OCI-LY3 (cell line): ENCODE data around the gene RAC3.

Experiments
- EZH2phosphoT487 ChIP-seq: fragments of 200-600 bp; shearing (Covaris generic); IDR thresholded peaks from 2 replicates; pipeline ENCODE4 v1.6.1; 2018; ENCODE audit warnings: antibody characterized with exemption, mixed run types, low read depth
- TF ChIP-seq, protein P1 (sequence below): fragments of 200-600, 300-600 bp; sonication (generic); IDR thresholded peaks from 2 replicates; pipeline ENCODE4 v1.5.1; 2014; ENCODE audit warnings: antibody characterized with exemption, low read length, low read depth

DNA sequence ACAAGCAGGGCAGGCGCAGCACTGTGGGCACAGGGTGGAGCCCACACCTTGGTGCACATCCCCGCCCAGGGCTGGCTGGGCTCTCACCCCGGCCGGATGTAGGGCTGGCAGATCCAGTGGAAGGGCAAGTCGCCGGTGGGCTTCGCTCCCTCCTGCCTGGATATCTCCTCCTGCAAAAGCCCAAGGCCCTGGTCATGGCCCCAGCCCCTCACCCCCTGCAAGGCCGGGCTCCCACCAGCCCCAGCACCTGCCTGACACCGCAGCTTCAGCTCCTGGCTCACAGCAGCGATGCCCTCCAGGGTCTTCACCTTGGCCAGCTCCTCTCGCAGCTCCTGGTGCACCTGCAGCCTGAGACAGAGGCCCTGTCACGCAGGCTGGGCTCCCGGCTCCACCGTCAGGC lies 29.1 kb downstream of the RAC3 start:
- TF ChIP-seq, protein P1, sequence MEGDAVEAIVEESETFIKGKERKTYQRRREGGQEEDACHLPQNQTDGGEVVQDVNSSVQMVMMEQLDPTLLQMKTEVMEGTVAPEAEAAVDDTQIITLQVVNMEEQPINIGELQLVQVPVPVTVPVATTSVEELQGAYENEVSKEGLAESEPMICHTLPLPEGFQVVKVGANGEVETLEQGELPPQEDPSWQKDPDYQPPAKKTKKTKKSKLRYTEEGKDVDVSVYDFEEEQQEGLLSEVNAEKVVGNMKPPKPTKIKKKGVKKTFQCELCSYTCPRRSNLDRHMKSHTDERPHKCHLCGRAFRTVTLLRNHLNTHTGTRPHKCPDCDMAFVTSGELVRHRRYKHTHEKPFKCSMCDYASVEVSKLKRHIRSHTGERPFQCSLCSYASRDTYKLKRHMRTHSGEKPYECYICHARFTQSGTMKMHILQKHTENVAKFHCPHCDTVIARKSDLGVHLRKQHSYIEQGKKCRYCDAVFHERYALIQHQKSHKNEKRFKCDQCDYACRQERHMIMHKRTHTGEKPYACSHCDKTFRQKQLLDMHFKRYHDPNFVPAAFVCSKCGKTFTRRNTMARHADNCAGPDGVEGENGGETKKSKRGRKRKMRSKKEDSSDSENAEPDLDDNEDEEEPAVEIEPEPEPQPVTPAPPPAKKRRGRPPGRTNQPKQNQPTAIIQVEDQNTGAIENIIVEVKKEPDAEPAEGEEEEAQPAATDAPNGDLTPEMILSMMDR: no peak
- TF ChIP-seq EZH2phosphoT487: no peak
